ENCODE results near the gene MYRFL. TPM values are rescaled to one million over a fixed set of nuclear protein-coding genes. Genes with fewer than 3 reads are reported as not detected.

MYRFL gene
- total RNA-seq, 1 experiment from 2014 or later: 0.57 TPM

GRCh38 chr12:69936214-69936731 lies 111.2 kb downstream of the MYRFL start:
- no peaks in the 10 kb centered on the region; the same call in 1 of the 2 replicates for H3K27me3 Mint-ChIP-seq (ENCODE audit: low read depth)
- H3K27ac ChIP-seq (ENCODE audit: insufficient read length, low read depth, low read length): no peak overlapping the region
- no peak overlapping the region for H2BK12ac ChIP-seq (ENCODE audit: insufficient read length, low read depth, low read length)
- H3K9me3 Mint-ChIP-seq: peaks cover 10 to 15% of the 10 kb centered on the region in 2 experiments
- H3K36me3 Mint-ChIP-seq (ENCODE audit: insufficient read depth in 1 of 3, low read depth in 3 of 3): peaks cover 6 to 24% (median 8%) of the 10 kb centered on the region in 3 experiments; a peak in 6 of 7 replicates
- H3K27me3 ChIP-seq (ENCODE audit: insufficient read depth, low read length): no peaks in the 10 kb centered on the region
- no peak overlapping the region for H4K8ac ChIP-seq (replicated peaks; ENCODE audit: insufficient read length, low read depth, low read length)
- no peak overlapping the region for H3K56ac ChIP-seq (ENCODE audit: insufficient read length, low read depth, low read length)
- no peak overlapping the region for H2BK5ac ChIP-seq (ENCODE audit: insufficient read length, low read length)
- TF ChIP-seq CTCF (conservative IDR thresholded peaks at IDR 0.05): no peak
- no peaks in the 10 kb centered on the region for H4K20me1 ChIP-seq (ENCODE audit: control insufficient read depth, insufficient read depth, insufficient read length)
- H3K79me1 ChIP-seq (ENCODE audit: insufficient read depth, low read depth, low read length, poor library complexity, severe bottlenecking): no peaks in the 10 kb centered on the region
- no peak overlapping the region for H3K14ac ChIP-seq (ENCODE audit: insufficient read depth, low read length)
- no peak overlapping the region for H4K5ac ChIP-seq (ENCODE audit: insufficient read length, low read depth, low read length)
- no peak overlapping the region for H2BK20ac ChIP-seq (ENCODE audit: low read depth, low read length, poor library complexity, severe bottlenecking)
- no peak overlapping the region for H3T11ph ChIP-seq (ENCODE audit: low read length)
- H3K18ac ChIP-seq (ENCODE audit: insufficient read length, low read depth, low read length): no peak overlapping the region
- no peak overlapping the region for H3K9ac ChIP-seq (ENCODE audit: extremely low read depth, insufficient read length, low read length)
- H3K4me2 ChIP-seq (ENCODE audit: insufficient read depth, insufficient read length, low read length): no peak overlapping the region
- H3K9me3 ChIP-seq (ENCODE audit: control insufficient read depth, low read depth, low read length): no peaks in the 10 kb centered on the region
- no peaks in the 10 kb centered on the region for H3K79me2 ChIP-seq (ENCODE audit: insufficient read depth, low read length)
- DNase-seq: peak; percentile 85
- no peak overlapping the region for H2BK15ac ChIP-seq (ENCODE audit: low read depth, low read length)
- H3K27ac Mint-ChIP-seq: peak overlapping the region; percentile 84 to 97 (median 94)
- no peak overlapping the region for H3K23ac ChIP-seq (ENCODE audit: insufficient read length, low read depth, low read length)
- H4K91ac ChIP-seq (ENCODE audit: insufficient read length, low read depth, low read length): no peak overlapping the region
- H3K4me1 Mint-ChIP-seq: peaks cover 55 to 57% of the 10 kb centered on the region in 2 experiments
- WGBS (ENCODE audit: extremely low coverage, insufficient read length, low lambda C conversion rate): no CpG with 5 or more reads among the region's 5 CpGs
- peak overlapping the region in 1 of 2 experiments; percentile 13; a peak in 3 of 5 replicates for H3K4me3 Mint-ChIP-seq
- no peak overlapping the region for H3K4ac ChIP-seq (ENCODE audit: low read depth, low read length)
- H2AK5ac ChIP-seq (ENCODE audit: insufficient read length, low read length): no peak overlapping the region
- H3K4me1 ChIP-seq (ENCODE audit: insufficient read depth, low read length): peaks cover 17% of the 10 kb centered on the region; the same call in 1 of the 2 replicates
- H3K23me2 ChIP-seq (ENCODE audit: insufficient read length, low read depth, low read length, poor library complexity, severe bottlenecking): no peaks in the 10 kb centered on the region
- no peak overlapping the region for H2AFZ ChIP-seq (ENCODE audit: low read length)
- H2BK120ac ChIP-seq (ENCODE audit: low read depth, low read length, poor library complexity, severe bottlenecking): no peak overlapping the region
